ENCODE results near the gene PIK3AP1.
"Not testable (repeated sequence)": the region's sequence is repeated elsewhere in the genome, so short reads cannot be mapped to it uniquely, and the experiment has no call there.

PIK3AP1 gene

GRCh38 chr10:96570983-96571964, 149.0 kb downstream of the PIK3AP1 start:
- DNase-seq: no peak

- no peak for DNase-seq
These were observed 149.8 kb downstream of the PIK3AP1 start for GRCh38 chr10:96570511-96570910.

DNA sequence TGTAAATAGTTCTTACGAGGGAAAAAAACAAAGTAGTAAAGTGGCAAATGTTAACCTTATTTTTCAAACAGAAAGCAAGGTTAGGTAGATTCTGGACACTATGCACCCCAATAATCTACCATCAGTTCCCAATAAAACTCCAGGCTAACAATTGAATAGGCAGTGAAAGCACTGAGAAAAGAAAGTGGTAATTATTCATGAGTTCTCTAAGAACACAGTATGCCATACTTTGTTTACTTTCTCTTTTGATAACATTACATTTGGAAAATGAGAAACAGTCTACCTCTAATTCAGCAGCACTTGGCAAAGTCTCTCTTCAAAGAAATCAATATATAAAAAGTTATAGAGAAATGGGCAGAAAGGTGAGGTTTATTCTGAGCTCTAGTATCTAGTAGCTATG, 151.9 kb downstream of the PIK3AP1 start:
- DNase-seq: no peak

GRCh38 chr10:96565774-96566173, 154.5 kb downstream of the PIK3AP1 start:
- no peak for DNase-seq

DNA sequence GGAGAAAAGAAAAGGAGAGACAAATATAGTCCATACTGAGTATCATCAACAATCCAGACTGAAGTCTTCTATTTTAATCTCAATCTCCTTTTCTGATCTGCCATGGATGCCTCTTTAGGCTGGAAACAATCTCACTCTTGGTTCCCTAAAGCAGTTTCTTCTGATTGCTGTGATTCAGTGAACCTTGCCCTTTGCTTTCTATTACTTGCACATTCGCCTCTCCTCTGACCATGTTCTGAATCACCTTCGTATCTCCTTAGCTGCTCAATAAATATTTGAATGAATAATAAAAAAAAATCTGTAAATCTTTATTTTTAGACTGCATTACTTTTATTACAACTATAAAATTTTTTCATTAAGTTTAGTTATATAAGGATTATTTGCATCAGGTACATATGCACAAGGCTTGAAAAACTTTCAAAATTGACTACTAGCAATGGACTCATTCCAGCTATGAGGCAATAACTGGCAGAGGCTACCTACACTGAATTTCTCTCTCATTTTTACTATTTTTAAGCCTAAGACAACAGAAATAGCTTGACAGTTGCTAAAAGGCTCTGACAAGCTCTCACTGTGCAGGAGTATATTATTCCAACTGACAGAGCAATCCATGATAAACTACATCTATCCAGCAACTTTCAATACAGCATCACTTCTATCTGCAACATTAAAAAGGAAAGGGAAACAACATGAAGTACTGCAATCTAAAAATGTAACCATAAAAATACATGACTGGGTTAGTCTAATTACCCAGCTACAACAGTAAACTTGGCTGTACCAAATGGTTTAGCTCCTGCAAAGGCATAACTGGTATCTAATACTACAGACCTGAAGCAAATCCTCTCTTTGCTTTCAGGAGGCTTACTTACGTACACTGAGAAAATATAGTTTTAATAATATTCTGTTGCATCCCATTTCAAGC, 159.1 kb downstream of the PIK3AP1 start:
- DNase-seq: no peak

DNA sequence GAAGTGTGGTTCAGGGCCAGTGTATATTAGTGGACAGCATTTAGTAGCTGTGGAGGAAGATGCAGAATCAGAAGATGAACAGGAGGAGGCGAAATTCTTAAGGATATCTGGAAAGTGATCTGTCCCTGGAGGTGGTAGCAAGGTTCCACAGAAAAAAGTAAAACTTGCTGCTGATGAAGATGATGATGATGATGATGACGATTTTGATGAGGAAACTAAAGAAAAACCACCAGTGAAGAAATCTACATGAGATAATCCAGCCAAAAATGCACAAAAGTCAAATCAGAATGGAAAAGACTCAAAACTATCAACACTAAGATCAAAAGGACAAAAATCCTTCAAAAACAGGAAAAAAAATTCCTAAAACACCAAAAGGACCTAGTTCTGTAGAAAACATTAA, 159.8 kb downstream of the PIK3AP1 start:
- no peak for DNase-seq

GRCh38 chr10:96556003-96556402, 164.3 kb downstream of the PIK3AP1 start:
- no peak for DNase-seq

GRCh38 chr10:96555330-96555729, 165.0 kb downstream of the PIK3AP1 start:
- no peak for DNase-seq

DNA sequence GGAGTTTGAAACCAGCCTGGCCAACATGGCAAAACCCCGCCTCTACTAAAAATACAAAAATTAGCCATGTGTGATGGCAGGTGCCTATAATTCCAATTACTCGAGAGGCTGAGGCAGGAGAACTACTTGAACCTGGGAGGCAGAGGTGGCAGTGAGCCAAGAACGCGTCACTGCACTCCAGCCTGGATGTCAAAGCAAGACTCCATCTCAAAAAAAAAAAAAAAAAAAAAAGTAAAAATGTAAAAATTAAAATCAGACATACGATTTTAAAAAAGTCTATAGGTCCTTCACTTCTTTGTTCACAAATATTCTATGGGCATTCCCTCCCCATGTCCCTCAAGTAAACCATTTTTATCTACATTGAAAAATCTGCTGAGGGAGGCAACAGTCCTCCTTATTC, 171.7 kb downstream of the PIK3AP1 start:
- no peak for DNase-seq

- not testable (repeated sequence) for DNase-seq
These were observed 174.8 kb downstream of the PIK3AP1 start for GRCh38 chr10:96545558-96545957.
